Spinal cord (tissue), 10 donors: Measurements from ENCODE around the gene CHD1. TPM values are rescaled to one million over a fixed set of nuclear protein-coding genes. Genes with fewer than 3 reads are reported as not detected.

ENCODE experiments used
- DNase-seq, 6 donors: peaks; one replicate each; pipeline versions ENCODE4 v3.0.0 to v3.0.0-alpha.2; 2013 to 2015; ENCODE audit warnings: low spot score in 6 of 6, low read depth in 4 of 6
- H3K27ac ChIP-seq: one replicate; pipeline ENCODE4 v1.5.1; 2013; ENCODE audit warnings: low read depth, low read length, control low read depth
- H3K27me3 ChIP-seq: one replicate; pipeline ENCODE4 v1.6.1; 2013; ENCODE audit warnings: low read length; ENCODE audit not compliant: control insufficient read depth, insufficient read depth
- H3K36me3 ChIP-seq: one replicate; pipeline ENCODE4 v1.6.1; 2013; ENCODE audit warnings: low read length; ENCODE audit not compliant: control insufficient read depth, insufficient read depth
- H3K4me1 ChIP-seq: one replicate; pipeline ENCODE4 v1.6.1; 2013; ENCODE audit warnings: low read length; ENCODE audit not compliant: control insufficient read depth, insufficient read depth
- H3K4me3 ChIP-seq: one replicate; pipeline ENCODE4 v1.5.1; 2013; ENCODE audit warnings: low read depth, low read length, control low read depth
- H3K9me3 ChIP-seq: one replicate; pipeline ENCODE4 v1.6.1; 2013; ENCODE audit warnings: low read length; ENCODE audit not compliant: control insufficient read depth, insufficient read depth
- WGBS: methylation state at CpG from one replicate; pipeline ENCODE4 v1.1.5; 2013; ENCODE audit warnings: missing lambda C conversion rate; ENCODE audit not compliant: insufficient coverage; 5-methylcytosine and 5-hydroxymethylcytosine counted together
- polyA plus RNA-seq, 2 donors: library from polyadenylated mRNA; unstranded; fragments of 120-200 nt; gene quantifications; one replicate each; pipeline ENCODE4 v1.2.1, GENCODE V29; 2013; ENCODE audit not compliant: insufficient read length in 2 of 2
- total RNA-seq, 2 donors: library from RNA; depleted of rRNA in 1 of 2; stranded (reverse); fragments of 120-200 nt in 1 of 2; fragments of >200 nt in 1 of 2; gene quantifications; one replicate each; pipeline versions ENCODE4 v1.2.3 to v1.2.4, GENCODE V29; 2013 to 2014
- donor health status: healthy.

The CHD1 gene
- total and polyA plus RNA-seq, 4 donors = 32.9 to 78.6 (median 42.3) TPM

- Histone ChIP-seq H3K9me3 (no peaks in the 10 kb centered on the region), H3K27ac (no peak overlapping the region), H3K4me1 (no peaks in the 10 kb centered on the region), H3K36me3 (no peaks in the 10 kb centered on the region), H3K27me3 (no peaks in the 10 kb centered on the region), H3K4me3 (no peak overlapping the region)
- WGBS = 62% methylated on average over 3 of the region's 7 CpGs
- DNase-seq = no peak
These were observed 101.1 kb downstream of the CHD1 start for GRCh38 chr5:98827588-98828284.

GRCh38 chr5:98827161-98827560 is 101.6 kb downstream of the CHD1 start:
- Histone ChIP-seq H3K9me3 (peaks cover under 1% of the 10 kb centered on the region), H3K27ac (no peak overlapping the region), H3K4me1 (no peaks in the 10 kb centered on the region), H3K27me3 (no peaks in the 10 kb centered on the region), H3K4me3 (no peak overlapping the region), H3K36me3 (no peaks in the 10 kb centered on the region)
- 0% methylated on average over 1 of the region's 1 CpG for WGBS
- DNase-seq = peak; percentile 4 to 80 (median 24)

DNA sequence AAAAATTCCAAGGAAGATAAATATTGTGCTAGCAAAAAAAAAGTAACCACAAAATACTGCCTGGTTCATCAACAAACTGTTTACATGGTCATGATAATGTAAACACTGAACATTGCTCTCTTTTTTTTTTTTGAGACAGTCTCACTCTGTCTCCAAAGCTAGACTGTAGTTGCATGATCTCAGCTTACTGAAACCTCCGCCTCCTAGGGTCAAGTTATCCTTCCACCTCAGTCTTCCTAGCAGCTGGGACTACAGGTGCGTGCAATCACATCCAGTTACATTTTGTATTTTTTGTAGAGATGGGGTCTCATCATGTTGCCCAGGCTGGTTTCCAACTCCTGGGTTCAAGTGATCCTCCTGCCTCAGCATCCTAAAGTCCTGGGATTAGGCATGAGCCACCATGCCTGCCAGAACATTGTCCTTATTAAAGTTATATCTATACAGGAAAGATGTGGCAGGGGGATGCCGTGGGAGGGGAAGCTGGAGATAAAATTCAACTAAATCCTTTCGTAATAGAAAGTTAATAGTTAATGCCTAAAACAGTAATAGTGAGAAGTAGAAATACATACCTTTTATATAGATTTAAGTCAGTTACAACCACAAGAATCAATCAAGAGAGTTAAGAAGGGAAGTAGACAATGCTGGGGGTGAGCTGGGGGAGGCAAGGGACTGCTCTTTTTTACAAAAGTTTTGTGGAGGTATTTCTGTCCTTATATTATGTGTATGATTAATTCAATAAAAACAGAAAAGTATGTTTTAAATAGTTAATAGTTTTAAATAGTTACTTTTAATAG is 103.0 kb downstream of the CHD1 start:
- no peak overlapping the region for H3K4me3 ChIP-seq
- no CpG with 5 or more reads among the region's 4 CpGs for WGBS
- H3K9me3 ChIP-seq = peaks cover 2% of the 10 kb centered on the region
- no peaks in the 10 kb centered on the region for H3K36me3 ChIP-seq
- no peak for DNase-seq
- H3K4me1 ChIP-seq = no peaks in the 10 kb centered on the region
- no peaks in the 10 kb centered on the region for H3K27me3 ChIP-seq
- H3K27ac ChIP-seq = no peak overlapping the region

DNA sequence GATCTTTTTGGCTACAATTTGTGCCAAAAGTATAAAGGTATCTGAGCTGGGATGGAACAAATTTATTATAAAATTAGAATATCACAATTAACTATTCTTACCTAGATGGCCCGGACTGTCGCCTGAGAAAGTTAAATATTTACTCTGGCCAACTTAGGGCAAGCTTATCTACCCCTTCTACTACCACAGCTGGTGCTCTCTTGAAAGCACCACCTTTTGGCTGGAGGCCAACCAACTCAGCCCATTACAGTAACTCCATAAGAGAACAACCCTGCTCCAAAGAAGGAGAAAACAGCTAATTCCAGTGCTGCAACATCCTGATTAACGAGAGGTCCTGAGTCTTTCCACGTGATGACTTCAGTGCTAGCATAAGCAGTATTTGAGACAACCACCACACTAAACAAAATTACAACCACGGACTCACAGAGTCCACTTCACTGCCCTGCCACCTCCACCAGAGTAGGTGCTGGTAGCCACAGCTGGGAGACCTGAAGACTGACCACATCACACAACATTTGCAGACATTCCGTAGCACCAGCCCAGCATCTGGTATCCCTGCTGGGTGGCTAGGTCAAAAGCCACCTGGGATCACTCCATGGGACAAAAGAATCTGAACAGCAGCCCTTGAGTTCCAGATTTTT is 112.1 kb downstream of the CHD1 start:
- Histone ChIP-seq H3K4me1 (no peaks in the 10 kb centered on the region), H3K27me3 (no peaks in the 10 kb centered on the region), H3K4me3 (no peak overlapping the region), H3K9me3 (no peaks in the 10 kb centered on the region), H3K36me3 (no peaks in the 10 kb centered on the region), H3K27ac (no peak overlapping the region)
- WGBS = 77% methylated on average over 5 of the region's 6 CpGs
- DNase-seq = no peak

DNA sequence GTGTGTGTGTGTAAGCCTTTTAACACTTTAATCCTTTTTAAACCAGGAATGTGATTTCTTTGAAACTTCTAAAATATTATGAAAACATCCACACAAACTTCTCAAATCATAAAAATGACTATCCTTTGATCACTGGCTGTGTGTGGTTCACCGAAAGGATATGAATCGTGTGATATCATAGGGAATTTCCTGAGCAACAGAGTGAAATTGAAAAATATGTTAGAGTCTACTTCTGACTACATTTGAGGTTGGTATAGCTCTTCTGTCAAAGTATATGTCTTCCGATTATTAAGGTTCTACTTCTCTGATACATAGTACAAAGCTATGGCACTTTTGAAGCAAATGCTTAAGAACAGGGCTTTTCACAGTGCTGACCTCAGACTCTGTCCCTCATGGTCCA is 115.1 kb downstream of the CHD1 start:
- Histone ChIP-seq H3K36me3 (no peaks in the 10 kb centered on the region), H3K4me1 (no peaks in the 10 kb centered on the region), H3K27me3 (no peaks in the 10 kb centered on the region), H3K27ac (no peak overlapping the region), H3K9me3 (no peaks in the 10 kb centered on the region), H3K4me3 (no peak overlapping the region)
- 83% methylated on average over 1 of the region's 3 CpGs for WGBS
- DNase-seq = no peak

- Histone ChIP-seq H3K36me3 (no peaks in the 10 kb centered on the region), H3K9me3 (peaks cover 12% of the 10 kb centered on the region), H3K27me3 (no peaks in the 10 kb centered on the region), H3K4me3 (no peak overlapping the region), H3K4me1 (no peaks in the 10 kb centered on the region), H3K27ac (no peak overlapping the region)
- no peak for DNase-seq
- 100% methylated on average over 1 of the region's 2 CpGs for WGBS
These were observed 118.6 kb downstream of the CHD1 start for GRCh38 chr5:98810206-98810605.

DNA sequence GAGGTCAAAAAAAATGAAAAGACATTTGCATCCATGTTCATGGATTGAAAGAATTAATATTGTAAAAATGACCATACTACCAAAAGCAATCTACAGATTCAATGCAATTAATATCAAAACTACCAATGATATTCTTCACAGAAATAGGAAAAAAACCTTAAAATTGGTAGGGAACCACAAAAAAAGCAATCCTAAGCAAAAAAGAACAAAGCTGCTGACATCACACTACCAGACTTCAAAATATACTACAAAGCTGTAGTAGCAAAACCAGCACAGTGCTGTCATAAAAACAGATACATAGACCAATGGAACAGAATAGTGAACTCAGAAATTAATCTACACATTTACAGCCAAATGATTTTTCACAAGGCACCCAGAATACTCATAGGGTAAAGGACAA is 121.0 kb downstream of the CHD1 start:
- DNase-seq = no peak
- no peaks in the 10 kb centered on the region for H3K36me3 ChIP-seq
- no peaks in the 10 kb centered on the region for H3K4me1 ChIP-seq
- no peaks in the 10 kb centered on the region for H3K27me3 ChIP-seq
- no peak overlapping the region for H3K27ac ChIP-seq
- peaks cover 12% of the 10 kb centered on the region for H3K9me3 ChIP-seq
- no peak overlapping the region for H3K4me3 ChIP-seq

- H3K27ac ChIP-seq = no peak overlapping the region
- DNase-seq = no peak
- no peaks in the 10 kb centered on the region for H3K4me1 ChIP-seq
- no peaks in the 10 kb centered on the region for H3K27me3 ChIP-seq
- H3K36me3 ChIP-seq = no peaks in the 10 kb centered on the region
- peaks cover 12% of the 10 kb centered on the region for H3K9me3 ChIP-seq
- H3K4me3 ChIP-seq = no peak overlapping the region
- 0% methylated on average over 1 of the region's 1 CpG for WGBS
These were observed 123.7 kb downstream of the CHD1 start for GRCh38 chr5:98805070-98805469.

- Histone ChIP-seq H3K4me1 (no peaks in the 10 kb centered on the region), H3K36me3 (no peaks in the 10 kb centered on the region), H3K27ac (no peak overlapping the region), H3K4me3 (no peak overlapping the region), H3K27me3 (no peaks in the 10 kb centered on the region), H3K9me3 (peaks cover 12% of the 10 kb centered on the region)
- WGBS = no CpG with 5 or more reads among the region's 2 CpGs
- DNase-seq = no peak
These were observed 124.7 kb downstream of the CHD1 start for GRCh38 chr5:98804066-98804465.
